K562 treated with DMSO at 1 percent for 48 hours (cell line): Measurements from ENCODE around the gene SLC16A11. TPM values are rescaled to one million over a fixed set of nuclear protein-coding genes. Genes with fewer than 3 reads are reported as not detected.

Experiments
- total RNA-seq: library from RNA; unstranded; fragments of 300-600 nt; gene quantifications from 2 replicates; pipeline ENCODE4 v1.2.3, GENCODE V29; 2022; ENCODE audit warnings: low replicate concordance; ENCODE audit errors: extremely low read depth

SLC16A11 gene
- total RNA-seq: not detected in 2 replicates

GRCh38 chr17:7043497-7044198 is at the start of gene SLC16A11:
Gene SLC16A11, minus strand, starts transcription at chr17:7044092. Its CDS starts 579 bp downstream, at chr17:7043513.

GRCh38 chr17:7079581-7080455 is 35.9 kb upstream of the SLC16A11 start, which contains the start of gene CLEC10A:
Gene CLEC10A, minus strand, starts transcription at chr17:7080251. Its CDS starts 1,439 bp downstream, at chr17:7078812.

GRCh38 chr17:7035591-7036368 is 8.1 kb downstream of the SLC16A11 start, which contains the start of gene SLC16A13:
Gene SLC16A13, plus strand, starts transcription at chr17:7036015. Its CDS starts 368 bp downstream, at chr17:7036383.

GRCh38 chr17:7022781-7023571 is 20.9 kb downstream of the SLC16A11 start, which contains the start of gene BCL6B:
Gene BCL6B, plus strand, starts transcription at chr17:7023050. Its CDS starts 622 bp downstream, at chr17:7023672.

GRCh38 chr17:6995500-6996255 is 48.2 kb downstream of the SLC16A11 start, which contains the start of gene ALOX12:
Gene ALOX12, plus strand, starts transcription at chr17:6996049. Its CDS starts 69 bp downstream, at chr17:6996118.

Other genes starting within 250 kb of the SLC16A11 start
- gene TEKT1, start 212.4 kb downstream of the SLC16A11 start, total RNA-seq: not detected in 2 replicates
- not detected in 2 replicates for gene ALOX12, start 48.0 kb downstream of the SLC16A11 start, total RNA-seq
- not detected in 2 replicates for gene RNASEK, start 31.5 kb downstream of the SLC16A11 start, total RNA-seq
- not detected in 2 replicates for gene BCL6B, start 21.0 kb downstream of the SLC16A11 start, total RNA-seq
- gene SLC16A13, start 8.1 kb downstream of the SLC16A11 start, total RNA-seq: not detected in 2 replicates
- not detected in 2 replicates for gene CLEC10A, start 36.2 kb upstream of the SLC16A11 start, total RNA-seq
- not detected in 2 replicates for gene ASGR2, start 70.7 kb upstream of the SLC16A11 start, total RNA-seq
- gene ASGR1, start 135.3 kb upstream of the SLC16A11 start, total RNA-seq: not detected in 2 replicates
- gene DLG4, start 175.7 kb upstream of the SLC16A11 start, total RNA-seq: not detected in 2 replicates
- gene ACADVL, start 175.8 kb upstream of the SLC16A11 start, total RNA-seq: 648 TPM in 1 of 2 replicates, not detected in the other
- not detected in 2 replicates for gene DVL2, start 190.4 kb upstream of the SLC16A11 start, total RNA-seq
- gene PHF23, start 195.4 kb upstream of the SLC16A11 start, total RNA-seq: not detected in 2 replicates
- gene GABARAP, start 198.4 kb upstream of the SLC16A11 start, total RNA-seq: not detected in 2 replicates
- gene CTDNEP1, start 207.6 kb upstream of the SLC16A11 start, total RNA-seq: not detected in 2 replicates
- gene ELP5, start 208.1 kb upstream of the SLC16A11 start, total RNA-seq: not detected in 2 replicates
- gene CLDN7, start 218.4 kb upstream of the SLC16A11 start, total RNA-seq: not detected in 2 replicates
- gene SLC2A4, start 237.6 kb upstream of the SLC16A11 start, total RNA-seq: not detected in 2 replicates